Measurements from ENCODE around the gene SLC4A8. TPM values are rescaled to one million over a fixed set of nuclear protein-coding genes. Genes with fewer than 3 reads are reported as not detected.

SLC4A8 gene
- total RNA-seq = 17.5 to 21.2 TPM (median 17.6 TPM) in 3 replicates

DNA sequence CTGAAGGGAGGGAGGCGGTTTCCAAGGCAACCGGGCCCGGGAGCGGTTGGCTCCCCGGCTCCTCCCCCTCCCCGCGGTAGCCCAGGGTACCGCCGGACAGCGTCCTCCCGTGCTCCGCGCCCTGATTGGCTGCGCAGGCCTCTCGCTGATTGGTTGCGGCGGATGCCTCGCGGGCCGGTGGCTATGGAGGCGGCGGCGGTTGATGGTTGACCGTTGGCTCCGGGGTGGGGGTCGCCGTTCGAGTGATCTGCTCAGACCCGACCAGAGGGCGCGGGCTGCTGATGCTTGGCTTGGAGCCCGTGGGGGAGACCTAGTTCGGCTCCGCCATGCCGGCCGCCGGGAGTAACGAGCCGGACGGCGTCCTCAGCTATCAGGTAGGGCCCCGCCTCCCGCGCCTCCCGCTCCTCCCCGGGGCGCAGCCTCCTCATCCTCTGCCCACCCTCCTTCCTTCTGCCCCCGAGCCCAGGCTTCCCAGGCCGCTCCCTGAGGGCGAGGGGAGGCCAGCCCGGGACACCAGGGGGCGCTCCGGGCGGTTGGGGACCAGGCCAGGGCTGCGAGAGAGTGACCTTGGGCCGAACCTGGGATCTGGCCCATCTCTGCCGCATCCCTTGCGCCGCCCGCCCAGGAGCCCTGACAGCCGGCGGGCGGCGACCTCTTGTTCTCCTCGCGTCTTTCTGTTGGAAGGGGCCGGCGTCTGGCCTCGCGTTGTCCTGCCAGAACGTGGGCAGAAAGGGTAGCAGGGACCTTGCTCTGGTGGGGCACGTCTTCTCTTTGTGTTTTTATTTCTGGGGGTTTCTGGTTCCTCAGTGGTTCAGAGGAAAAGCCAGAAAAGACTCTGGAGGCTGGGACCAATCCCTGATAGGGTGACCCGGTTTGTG is at the start of gene SLC4A8:
Gene SLC4A8, plus strand, starts transcription at position 170 of the 878 bp plus-strand sequence. Its CDS starts 157 bp downstream, at position 327.
- Mint-ChIP-seq H3K9me3 (no peaks in the 10 kb centered on the region), H3K27me3 (ENCODE audit: low read depth) (no peaks in the 10 kb centered on the region), H3K27ac (peak within 1 kb of the TSS; percentile 49), H3K4me3 (peak within 1 kb of the TSS; percentile 68), H3K4me1 (peaks cover 10% of the 10 kb centered on the region), H3K36me3 (no peaks in the 10 kb centered on the region)
- TF ChIP-seq CTCF (IDR thresholded peaks at IDR 0.05; ENCODE audit: unreplicated experiment) = peak; percentile 42
- peak; percentile 94 for DNase-seq (ENCODE audit: low spot score in 2 of 2, unreplicated experiment in 2 of 2)

GRCh38 chr12:51374856-51375255 is 49.8 kb upstream of the SLC4A8 start:
- Mint-ChIP-seq H3K27me3 (ENCODE audit: low read depth) (no peaks in the 10 kb centered on the region), H3K36me3 (peaks cover 9% of the 10 kb centered on the region), H3K4me1 (peaks cover 22% of the 10 kb centered on the region), H3K27ac (peak overlapping the region; percentile 11), H3K9me3 (no peaks in the 10 kb centered on the region), H3K4me3 (no peak overlapping the region)
- no peak for DNase-seq (ENCODE audit: low spot score in 2 of 2, unreplicated experiment in 2 of 2)
- no peak for TF ChIP-seq CTCF (IDR thresholded peaks at IDR 0.05; ENCODE audit: unreplicated experiment)

GRCh38 chr12:51377099-51377984 is 47.3 kb upstream of the SLC4A8 start:
- DNase-seq (ENCODE audit: low spot score in 2 of 2, unreplicated experiment in 2 of 2) = no peak
- Mint-ChIP-seq H3K9me3 (no peaks in the 10 kb centered on the region), H3K4me3 (no peak overlapping the region), H3K4me1 (peaks cover 16% of the 10 kb centered on the region), H3K27me3 (ENCODE audit: low read depth) (no peaks in the 10 kb centered on the region), H3K36me3 (peaks cover 9% of the 10 kb centered on the region), H3K27ac (no peak overlapping the region)
- TF ChIP-seq CTCF (IDR thresholded peaks at IDR 0.05; ENCODE audit: unreplicated experiment) = no peak

GRCh38 chr12:51378749-51379148 is 45.9 kb upstream of the SLC4A8 start:
- Mint-ChIP-seq H3K36me3 (peaks cover 5% of the 10 kb centered on the region), H3K4me3 (no peak overlapping the region), H3K4me1 (peaks cover 29% of the 10 kb centered on the region), H3K27ac (no peak overlapping the region), H3K27me3 (ENCODE audit: low read depth) (no peaks in the 10 kb centered on the region), H3K9me3 (no peaks in the 10 kb centered on the region)
- no peak for DNase-seq (ENCODE audit: low spot score in 2 of 2, unreplicated experiment in 2 of 2)
- no peak for TF ChIP-seq CTCF (IDR thresholded peaks at IDR 0.05; ENCODE audit: unreplicated experiment)

DNA sequence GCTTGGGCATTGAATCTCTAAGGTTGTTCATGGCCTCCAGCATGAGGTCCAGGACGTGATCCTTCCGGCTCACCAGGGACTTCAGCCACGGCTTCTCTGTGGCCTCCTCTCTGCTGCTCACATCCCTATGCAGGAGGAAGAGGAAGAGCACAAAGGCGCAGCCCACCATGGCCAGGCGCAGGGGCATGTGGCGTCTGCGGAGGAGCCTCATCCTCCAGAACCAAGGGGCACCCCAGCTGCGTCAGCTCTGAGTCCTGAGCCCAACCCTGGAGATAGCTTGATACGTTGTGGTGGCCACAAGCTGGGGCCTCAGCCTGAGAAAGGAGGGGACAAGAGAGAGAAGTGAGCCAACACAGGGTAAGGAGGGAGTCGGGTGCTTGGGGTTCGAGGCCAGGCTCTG is 45.1 kb upstream of the SLC4A8 start:
- Mint-ChIP-seq H3K36me3 (peaks cover 5% of the 10 kb centered on the region), H3K4me1 (peaks cover 34% of the 10 kb centered on the region), H3K4me3 (no peak overlapping the region), H3K27ac (no peak overlapping the region), H3K27me3 (ENCODE audit: low read depth) (no peaks in the 10 kb centered on the region), H3K9me3 (no peaks in the 10 kb centered on the region)
- TF ChIP-seq CTCF (IDR thresholded peaks at IDR 0.05; ENCODE audit: unreplicated experiment) = no peak
- no peak for DNase-seq (ENCODE audit: low spot score in 2 of 2, unreplicated experiment in 2 of 2)
